ENCODE results near the gene RTP2. TPM values are rescaled to one million over a fixed set of nuclear protein-coding genes. Genes with fewer than 3 reads are reported as not detected.

Gene RTP2
- total RNA-seq, 4 donors from 2014 or later, result not detected

GRCh38 chr3:187729598-187729997 is 27.2 kb upstream of the RTP2 start:
- Histone ChIP-seq H3K4me1 (peaks cover 20% of the 10 kb centered on the region), H3K4me3 (no peak overlapping the region), H3K9me3 (no peaks in the 10 kb centered on the region), H3K27ac (no peak overlapping the region), H3K27me3 (no peaks in the 10 kb centered on the region), H3K36me3 (peaks cover 100% of the 10 kb centered on the region)
- no peak for TF ChIP-seq POLR2A (IDR thresholded peaks at IDR 0.05)
- TF ChIP-seq POLR2AphosphoS5 (IDR thresholded peaks at IDR 0.05), result no peak
- no peak for TF ChIP-seq EP300 (IDR thresholded peaks at IDR 0.05)
- no peak for TF ChIP-seq CTCF (IDR thresholded peaks at IDR 0.05)
- WGBS, result 98% methylated on average over 6 of the region's 12 CpGs
- DNase-seq (ENCODE audit: low spot score in 2 of 2), result no peak

GRCh38 chr3:187728940-187729583 is 26.7 kb upstream of the RTP2 start:
- H3K4me3 ChIP-seq, result no peak overlapping the region
- TF ChIP-seq CTCF (IDR thresholded peaks at IDR 0.05), result no peak
- TF ChIP-seq EP300 (IDR thresholded peaks at IDR 0.05), result no peak
- no peak for TF ChIP-seq POLR2A (IDR thresholded peaks at IDR 0.05)
- no peaks in the 10 kb centered on the region for H3K27me3 ChIP-seq
- no peak for DNase-seq (ENCODE audit: low spot score in 2 of 2)
- H3K27ac ChIP-seq, result no peak overlapping the region
- no peaks in the 10 kb centered on the region for H3K9me3 ChIP-seq
- 86% methylated on average over 2 of the region's 13 CpGs for WGBS
- peaks cover 100% of the 10 kb centered on the region for H3K36me3 ChIP-seq
- H3K4me1 ChIP-seq, result peaks cover 16% of the 10 kb centered on the region

- Histone ChIP-seq H3K36me3 (peaks cover 100% of the 10 kb centered on the region), H3K9me3 (no peaks in the 10 kb centered on the region), H3K27me3 (no peaks in the 10 kb centered on the region), H3K4me1 (peaks cover 16% of the 10 kb centered on the region), H3K27ac (no peak overlapping the region), H3K4me3 (no peak overlapping the region)
- 93% methylated on average over 8 of the region's 8 CpGs for WGBS
- no peak for DNase-seq (ENCODE audit: low spot score in 2 of 2)
- TF ChIP-seq EP300 (IDR thresholded peaks at IDR 0.05), result no peak
- TF ChIP-seq CTCF (IDR thresholded peaks at IDR 0.05), result no peak
- TF ChIP-seq POLR2AphosphoS5 (IDR thresholded peaks at IDR 0.05), result no peak
- TF ChIP-seq POLR2A (IDR thresholded peaks at IDR 0.05), result no peak
Observed at GRCh38 chr3:187728248-187728647, 25.9 kb upstream of the RTP2 start.

GRCh38 chr3:187726564-187726963 is 24.2 kb upstream of the RTP2 start:
- peaks cover 100% of the 10 kb centered on the region for H3K36me3 ChIP-seq
- no peak overlapping the region for H3K4me3 ChIP-seq
- H3K9me3 ChIP-seq, result no peaks in the 10 kb centered on the region
- no peaks in the 10 kb centered on the region for H3K27me3 ChIP-seq
- no peak overlapping the region for H3K27ac ChIP-seq
- no peak for DNase-seq (ENCODE audit: low spot score in 2 of 2)
- WGBS, result 91% methylated on average over 7 of the region's 13 CpGs
- peaks cover 16% of the 10 kb centered on the region for H3K4me1 ChIP-seq
- no peak for TF ChIP-seq POLR2AphosphoS5 (IDR thresholded peaks at IDR 0.05)

- no peak for TF ChIP-seq EP300 (IDR thresholded peaks at IDR 0.05)
- TF ChIP-seq CTCF (IDR thresholded peaks at IDR 0.05), result no peak
- no peak for TF ChIP-seq POLR2AphosphoS5 (IDR thresholded peaks at IDR 0.05)
- TF ChIP-seq POLR2A (IDR thresholded peaks at IDR 0.05), result no peak
- H3K36me3 ChIP-seq, result peaks cover 100% of the 10 kb centered on the region
- no peaks in the 10 kb centered on the region for H3K27me3 ChIP-seq
- H3K4me3 ChIP-seq, result no peak overlapping the region
- H3K4me1 ChIP-seq, result peaks cover 16% of the 10 kb centered on the region
- no peak for DNase-seq (ENCODE audit: low spot score in 2 of 2)
- WGBS, result 60% methylated on average over 7 of the region's 7 CpGs
- no peaks in the 10 kb centered on the region for H3K9me3 ChIP-seq
- H3K27ac ChIP-seq, result peak overlapping the region; percentile 7
Observed at GRCh38 chr3:187725653-187726370, 23.5 kb upstream of the RTP2 start.

Data from suprapubic skin (tissue), 4 donors.